HG02970 (cell line): ENCODE results near the gene FTO.

Experiments used
- ATAC-seq: cut with Tn5 transposase; IDR thresholded peaks from one replicate; pipeline ENCODE4 v1.9.1; 2021; ENCODE audit warnings: mild to moderate bottlenecking, moderate library complexity, moderate number of reproducible peaks; ENCODE audit not compliant: unreplicated experiment, low FRiP score

The FTO gene

DNA sequence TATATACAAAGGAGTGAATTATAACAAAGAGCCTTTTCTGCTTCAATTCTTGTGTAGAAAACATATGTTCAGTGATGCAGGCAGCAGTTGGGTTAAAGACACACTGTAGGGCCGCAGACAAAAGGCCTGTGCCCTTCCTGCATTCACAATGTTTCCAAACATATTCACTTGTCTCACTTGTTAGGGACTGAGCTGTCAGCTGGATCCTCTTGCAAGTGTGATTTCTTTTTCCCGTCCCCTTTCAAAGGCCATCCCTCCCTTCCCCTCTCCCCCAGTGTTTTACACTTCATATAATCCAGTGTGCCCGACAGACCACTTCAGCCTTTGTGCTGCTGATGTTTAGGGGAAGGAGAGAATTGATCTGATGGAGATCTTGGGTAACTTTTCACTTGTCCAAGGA, 217.0 kb downstream of the FTO start:
- ATAC-seq: no peak

DNA sequence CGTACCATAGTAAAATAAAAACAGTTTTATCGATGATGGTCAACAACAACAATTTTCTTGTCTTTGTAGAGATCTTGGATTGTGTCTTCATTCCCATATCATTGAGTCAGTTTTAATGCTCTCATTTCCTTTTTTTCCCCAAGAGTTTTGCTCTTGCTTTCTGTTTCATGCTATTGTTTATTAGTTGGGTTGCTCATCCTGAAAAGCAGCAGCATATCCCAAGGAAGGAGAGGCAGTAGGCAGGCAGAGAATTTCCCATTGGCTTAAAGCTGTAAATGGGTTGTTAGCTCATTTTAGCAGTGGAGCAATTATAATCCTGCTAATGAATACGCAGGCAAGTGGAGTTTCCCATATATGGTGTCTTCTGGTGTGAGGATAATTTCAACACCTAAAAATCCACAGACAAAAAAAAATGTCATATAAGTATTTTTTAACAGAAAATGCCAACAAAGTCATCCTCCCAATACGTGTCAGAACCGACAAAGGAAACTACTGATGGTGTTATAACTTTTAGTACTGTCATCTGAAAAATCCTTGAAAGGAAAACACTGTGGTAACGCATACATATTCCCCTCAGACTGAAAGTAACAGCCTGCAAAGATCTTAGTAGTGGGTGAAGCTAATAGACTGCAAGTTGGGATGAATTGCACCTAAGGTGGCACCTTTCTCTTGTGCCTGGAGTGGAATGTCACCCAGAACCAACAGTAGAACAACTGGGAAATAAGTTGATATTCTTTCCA, 218.3 kb downstream of the FTO start:
- ATAC-seq: no peak

DNA sequence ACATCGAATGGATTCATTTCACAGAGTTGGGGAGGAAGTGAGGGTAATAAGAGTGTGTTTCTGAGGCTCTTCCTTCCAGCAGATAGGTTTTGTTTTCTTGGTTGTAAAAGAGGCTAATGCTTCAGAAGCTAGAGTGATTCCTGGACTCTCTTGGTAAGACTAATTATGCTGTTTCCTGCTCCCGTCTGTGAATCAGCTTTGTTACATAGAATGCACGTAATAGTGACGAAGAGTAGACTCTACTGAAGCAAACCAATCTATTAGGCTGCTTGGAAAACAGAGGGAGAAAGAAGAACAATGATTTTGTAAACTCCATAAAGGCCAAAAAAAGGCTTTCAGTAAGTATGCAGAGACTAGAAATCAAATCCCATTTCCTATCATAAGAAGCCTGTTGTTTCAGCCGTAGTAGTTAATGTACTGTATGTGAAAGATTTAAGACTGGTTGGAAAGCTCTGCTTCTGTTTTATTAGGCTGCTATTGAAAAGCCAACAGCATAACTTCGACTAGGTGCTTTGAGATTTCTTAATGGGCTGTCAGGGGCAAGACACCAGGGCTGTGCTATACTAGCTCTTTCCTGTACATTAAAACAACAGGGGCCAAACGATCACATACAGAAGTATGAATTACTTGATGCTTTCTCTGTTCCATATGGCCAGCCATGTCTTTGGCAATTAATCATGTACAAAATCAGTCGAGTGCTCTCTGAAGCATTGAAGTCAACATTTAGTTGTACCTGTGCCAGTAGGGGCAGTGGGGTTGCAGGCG, 219.0 kb downstream of the FTO start:
- no peak for ATAC-seq

DNA sequence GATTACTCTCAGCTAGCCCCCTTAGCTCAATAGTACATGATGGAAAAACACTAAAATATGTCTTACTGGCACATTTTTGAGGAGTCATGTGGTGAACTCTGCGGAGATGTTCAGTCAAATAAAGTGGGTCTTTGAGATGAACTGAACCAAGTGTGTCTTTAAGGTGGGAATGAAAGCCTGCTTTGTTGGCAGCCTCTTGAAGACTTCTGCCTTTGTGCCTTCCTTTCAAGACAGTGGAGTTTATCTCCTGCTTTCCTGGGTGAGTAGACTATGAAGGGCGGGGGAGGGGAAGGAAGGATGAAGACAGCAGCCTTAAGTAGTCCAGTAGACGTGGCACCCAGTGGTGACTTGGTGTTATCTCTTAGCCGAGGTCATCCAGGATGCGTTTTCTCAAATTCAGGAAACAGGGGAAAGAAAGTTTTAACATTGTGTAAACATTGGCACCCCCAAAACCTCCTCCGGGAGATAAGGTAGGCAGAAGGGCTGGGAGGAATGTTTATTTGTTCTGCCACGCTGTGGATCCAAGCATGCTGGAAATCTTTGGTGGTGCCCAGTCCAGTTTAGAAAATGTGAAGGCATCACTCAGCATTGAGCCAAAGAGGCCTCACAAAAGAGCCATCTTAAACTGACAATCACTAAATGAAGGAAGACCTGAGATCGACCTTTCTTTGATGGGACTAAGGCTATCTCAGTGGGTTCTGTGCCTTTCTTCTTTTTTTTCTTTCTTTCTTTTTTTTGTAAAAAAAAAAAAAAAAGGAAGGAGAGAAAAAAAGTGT, 220.6 kb downstream of the FTO start:
- no peak for ATAC-seq

DNA sequence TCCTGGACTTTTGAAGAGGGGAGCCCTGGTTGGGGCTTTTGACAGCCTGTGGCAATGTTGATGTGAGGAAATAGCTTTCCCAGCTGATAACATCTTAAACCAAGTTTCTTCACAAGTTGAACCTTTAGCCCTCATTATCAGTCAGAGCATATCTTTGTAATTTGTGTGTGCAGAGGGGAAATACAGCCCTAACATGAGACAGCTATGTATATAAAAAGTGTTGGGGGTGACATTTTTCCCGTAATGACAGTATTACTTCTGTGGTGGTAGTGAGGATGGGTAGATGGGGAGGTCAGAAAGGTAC, 221.1 kb downstream of the FTO start:
- ATAC-seq: no peak

DNA sequence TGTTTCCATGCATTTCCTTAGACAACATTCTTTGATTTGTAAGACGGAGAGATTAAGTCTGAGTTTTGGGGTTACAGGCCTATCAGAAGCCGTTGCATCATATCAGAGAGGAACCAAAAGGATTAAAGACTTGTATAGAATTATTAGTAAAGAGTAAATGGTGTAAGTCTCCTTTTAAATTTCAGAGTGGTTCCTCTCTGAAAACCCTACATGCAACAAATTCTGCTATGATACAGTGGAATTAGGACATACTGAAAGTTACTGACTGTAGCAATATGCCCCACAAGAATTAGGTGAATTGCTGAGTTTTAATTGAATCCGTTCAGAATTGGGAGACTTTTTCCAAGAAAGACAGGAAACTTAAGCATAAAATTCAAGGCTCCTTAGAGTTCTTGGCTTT, 221.6 kb downstream of the FTO start:
- no peak for ATAC-seq

DNA sequence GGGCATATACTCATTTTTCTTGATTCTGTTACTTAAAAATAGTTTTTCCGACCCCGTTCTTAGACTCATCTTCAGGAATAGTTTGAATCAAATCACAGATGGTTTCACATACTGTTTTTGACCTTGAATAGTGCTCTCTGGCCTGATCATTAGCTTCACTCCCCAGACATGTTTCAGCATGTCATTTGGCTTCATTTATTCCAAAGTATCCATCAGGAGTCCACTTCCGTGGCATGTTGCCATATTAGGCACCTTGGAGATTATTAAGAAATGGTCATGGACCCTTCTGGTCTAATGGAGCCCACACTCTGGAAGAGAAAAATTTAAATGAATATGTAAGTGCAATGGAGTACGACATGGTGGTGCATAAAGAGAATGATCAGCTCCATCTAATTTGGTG, 222.3 kb downstream of the FTO start:
- ATAC-seq: no peak

DNA sequence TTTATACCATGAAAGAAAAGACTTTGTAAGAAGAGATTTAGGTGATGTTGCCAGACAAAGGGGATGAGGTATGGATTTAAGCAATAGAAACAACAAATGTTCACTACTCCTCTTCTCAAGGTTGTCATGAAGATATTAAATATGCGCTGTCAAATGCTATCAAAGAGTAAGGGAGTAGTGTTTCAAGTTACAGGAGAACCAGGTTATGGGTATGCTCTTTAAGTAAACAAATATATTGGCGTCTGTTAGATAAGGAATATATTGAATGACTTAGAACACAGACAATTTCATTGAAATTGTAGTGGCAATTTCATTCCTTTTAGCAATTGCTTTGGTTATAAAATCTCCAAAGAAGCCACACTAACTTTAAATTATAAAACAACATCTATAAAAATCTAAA, 229.0 kb downstream of the FTO start:
- ATAC-seq: no peak

DNA sequence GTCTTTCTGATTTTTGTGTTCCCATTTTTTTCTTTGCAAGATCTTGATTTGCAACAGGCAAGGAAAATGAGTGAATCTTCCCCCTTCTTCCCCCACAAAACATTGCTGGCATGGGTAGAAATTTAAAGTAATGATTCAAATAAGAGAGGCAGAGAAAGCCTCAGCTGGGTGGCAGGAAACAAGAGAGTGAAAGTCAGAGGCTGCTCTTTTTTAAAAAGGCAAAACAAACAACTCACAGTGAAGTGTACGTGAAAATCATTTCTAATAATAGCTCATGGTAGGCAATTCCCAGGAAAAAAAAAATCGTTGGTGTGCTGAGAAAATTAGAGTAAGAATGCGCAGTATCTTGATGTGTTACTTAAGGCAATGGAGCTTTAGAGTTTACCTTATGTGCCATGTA, 229.5 kb downstream of the FTO start:
- ATAC-seq: no peak

DNA sequence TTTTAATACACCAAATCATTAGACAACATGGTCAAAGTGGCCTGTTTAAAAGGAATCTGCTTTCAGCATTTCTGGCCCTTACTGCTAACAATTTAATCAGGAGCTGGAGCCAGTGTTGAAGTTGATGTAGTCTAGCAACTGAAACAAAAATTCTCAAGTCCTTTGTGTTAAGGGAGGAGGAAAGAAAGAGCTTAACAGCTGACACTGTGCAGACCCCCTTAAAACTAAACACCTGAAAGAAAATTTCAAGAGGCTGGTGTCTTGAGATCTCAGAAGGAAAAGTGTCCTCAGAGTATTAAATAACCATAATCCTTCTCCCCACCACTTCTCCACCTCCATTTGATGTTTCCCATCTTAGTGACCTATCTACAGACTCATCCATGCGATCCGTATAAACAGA, 232.1 kb downstream of the FTO start:
- ATAC-seq: no peak

DNA sequence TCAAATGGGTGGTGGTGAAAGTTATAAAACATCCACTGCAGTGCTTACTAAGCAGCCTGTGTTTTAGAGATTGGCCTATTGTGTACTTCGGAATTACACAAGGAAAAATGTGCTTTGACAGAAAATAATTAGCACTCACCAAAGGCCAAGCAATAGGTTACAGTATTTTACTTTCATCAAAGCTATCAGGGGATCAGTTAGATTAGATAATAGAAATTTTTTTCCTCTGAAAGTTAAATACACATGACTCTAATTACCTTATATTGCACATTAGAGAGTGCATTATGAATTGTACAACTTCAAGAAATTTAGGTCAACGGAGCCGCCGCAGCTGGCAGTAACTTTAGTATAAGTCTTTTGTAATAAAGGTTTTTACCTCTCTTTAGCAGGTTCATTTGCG, 232.6 kb downstream of the FTO start:
- ATAC-seq: no peak

DNA sequence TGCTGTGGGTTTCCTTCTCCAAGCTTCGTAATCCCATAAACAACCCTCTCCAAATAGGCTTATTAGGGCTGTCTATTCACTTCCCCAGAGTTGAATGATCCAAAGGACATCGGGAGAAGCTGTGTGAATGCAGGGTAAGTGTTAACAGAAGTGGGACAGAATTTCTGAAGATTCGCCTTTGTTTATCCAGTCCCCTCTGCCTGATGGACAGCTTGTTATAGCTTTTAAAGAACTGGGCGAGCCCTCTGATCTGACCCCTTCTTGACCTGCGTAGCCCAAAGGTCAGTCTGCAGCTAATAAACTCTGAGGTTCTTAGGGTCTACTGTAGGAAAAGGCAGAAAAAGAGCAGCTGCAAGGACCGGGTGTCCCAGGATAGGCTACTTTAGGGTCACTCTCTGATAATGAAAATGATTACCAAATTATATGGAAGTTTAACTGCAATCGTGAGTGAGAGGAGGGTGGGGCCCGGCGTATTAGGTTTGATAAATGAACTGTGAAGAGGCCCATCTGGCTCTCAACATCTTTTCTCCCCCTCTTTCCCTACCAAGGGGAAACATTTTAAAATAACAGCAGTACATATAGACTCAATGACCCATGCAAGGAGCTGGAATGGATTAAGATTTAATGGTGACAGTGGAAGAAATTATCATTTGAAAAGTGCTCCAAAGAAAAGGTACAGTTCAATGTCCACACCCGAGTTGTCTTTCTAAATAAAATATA, 233.4 kb downstream of the FTO start:
- no peak for ATAC-seq

DNA sequence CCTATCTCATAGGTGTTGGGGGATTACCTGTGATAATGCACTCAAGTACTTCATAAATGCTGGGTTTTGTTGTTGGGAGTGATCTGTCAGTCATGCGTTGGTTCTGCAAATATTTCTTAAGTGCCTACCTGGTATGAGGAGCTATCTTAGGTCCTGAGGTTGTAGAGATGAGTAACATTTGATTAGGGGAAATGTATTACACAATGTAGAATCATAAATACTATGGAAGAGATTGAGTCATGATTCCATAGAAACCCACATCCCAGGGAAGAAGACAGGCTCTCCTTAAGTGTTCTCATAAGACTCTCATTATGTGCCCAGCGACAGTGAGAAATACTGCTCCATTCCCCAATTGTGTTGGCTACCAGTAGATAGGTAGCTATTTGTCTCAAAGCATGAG, 240.1 kb downstream of the FTO start:
- no peak for ATAC-seq

DNA sequence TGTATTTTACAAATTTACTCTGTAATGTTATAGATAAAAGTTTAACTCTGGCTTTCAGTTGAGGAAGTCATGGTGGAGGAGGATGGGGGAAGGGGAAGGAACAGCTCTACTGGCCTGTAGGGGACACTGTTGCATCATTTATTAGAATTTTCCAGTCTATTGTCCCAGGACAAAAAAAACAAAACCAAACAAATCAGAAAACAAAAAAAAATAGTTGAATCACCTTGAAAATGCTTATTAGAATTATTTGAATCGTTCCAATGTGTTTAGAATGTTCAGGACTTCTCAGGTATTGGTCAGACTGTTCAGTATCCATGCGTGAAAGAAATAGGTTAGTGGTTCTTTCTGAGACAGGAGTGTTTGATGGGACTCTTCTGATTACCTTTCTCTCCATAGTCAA, 242.0 kb downstream of the FTO start:
- no peak for ATAC-seq

DNA sequence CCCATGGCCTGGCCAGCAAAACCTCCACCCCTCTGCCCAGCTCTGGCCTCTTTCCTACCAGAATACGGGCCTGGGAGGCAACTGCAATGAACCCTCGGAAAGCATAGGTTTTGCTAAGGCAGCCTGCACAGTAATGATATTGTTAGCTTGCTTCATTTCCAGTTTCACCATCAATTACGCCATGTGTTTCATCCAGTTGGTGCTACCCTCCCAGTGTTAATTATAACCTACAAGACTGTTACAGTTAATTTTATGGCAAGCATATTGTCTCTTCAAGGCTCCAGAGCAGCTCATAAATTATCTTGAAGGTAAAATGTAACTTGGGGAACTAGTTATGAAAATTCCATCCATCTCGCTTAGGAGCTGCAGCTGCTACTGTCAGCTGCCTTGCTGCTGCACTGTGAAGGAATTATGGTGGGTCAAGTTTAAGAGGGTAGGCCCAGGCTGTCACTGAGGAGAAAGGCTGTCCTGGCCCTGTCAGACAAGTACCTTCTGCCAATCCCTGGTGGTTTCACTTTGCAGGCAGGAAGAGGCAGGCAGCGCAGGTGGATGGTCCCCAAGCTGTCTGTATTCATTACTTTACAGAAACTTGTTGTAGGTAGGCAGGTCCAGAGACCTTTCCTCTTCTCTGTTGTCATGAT, 242.9 kb downstream of the FTO start:
- no peak for ATAC-seq

DNA sequence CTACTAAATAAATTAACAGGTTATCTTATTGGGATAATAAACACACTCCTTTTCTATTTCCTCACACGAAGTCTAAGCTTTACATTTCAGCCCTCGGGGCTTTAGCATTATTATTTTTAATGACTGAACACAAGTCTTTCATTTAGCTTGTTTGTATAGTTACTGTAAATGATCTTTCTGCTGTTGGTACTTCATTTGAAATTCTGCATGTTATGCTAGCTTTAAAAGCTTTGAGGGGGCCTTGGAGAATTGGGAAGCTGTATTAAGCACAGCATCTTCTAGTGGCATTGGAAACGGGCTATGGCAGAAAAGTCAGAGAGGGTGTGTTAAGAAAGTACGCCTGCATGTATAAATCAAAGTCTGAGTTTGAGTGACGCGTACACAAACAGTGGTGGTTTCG, 243.7 kb downstream of the FTO start:
- no peak for ATAC-seq

DNA sequence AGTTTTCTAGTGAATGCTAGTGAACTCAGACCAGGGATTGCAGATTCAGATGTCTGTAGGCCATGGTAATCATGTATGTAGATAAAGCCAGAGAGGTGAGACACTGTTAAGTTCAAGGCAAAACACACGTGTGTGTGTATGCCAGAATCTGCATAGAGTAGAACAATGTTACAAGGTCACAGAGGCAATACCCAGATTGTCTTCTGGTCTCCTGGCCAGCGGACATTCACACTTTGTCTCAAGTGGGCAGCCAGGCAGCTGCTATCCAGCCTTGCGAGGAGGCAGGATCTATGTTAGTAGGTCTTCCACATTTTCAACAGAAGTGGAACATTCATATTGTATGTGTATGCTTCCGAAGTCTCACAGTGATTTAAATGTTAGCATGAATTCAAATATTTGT, 244.4 kb downstream of the FTO start:
- no peak for ATAC-seq

DNA sequence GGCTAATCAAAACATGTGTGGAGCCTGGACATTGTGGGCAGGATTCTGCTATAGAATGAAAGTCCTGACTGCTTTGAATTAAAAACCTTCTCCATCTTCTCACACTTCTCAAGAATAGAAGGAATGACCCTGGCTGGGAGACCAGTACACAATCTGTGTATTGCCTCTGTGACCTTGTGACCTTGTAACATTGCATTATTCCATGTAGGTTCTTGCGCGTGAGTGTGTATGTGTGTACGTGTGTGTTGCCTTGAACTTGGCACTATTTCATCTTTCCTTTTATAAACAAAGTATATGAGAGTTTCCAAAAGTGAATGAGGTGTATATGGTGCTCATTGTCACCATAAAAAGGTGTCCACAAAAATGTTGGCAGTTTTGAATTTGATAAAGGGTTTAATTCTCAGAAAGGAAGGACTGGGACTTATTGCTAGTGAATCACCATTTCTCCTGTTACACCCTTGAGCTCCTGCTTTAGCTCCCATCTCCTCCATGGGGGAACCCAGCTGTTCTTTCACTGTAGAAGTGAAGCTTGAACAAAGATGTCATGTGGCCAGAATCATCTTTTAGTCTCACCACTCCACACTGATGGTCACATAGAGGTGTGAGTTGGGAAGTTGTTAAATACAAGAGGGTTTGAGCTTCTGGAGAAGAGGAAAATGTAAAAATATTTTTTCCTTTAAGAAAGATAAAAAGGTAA, 244.9 kb downstream of the FTO start:
- ATAC-seq: no peak

DNA sequence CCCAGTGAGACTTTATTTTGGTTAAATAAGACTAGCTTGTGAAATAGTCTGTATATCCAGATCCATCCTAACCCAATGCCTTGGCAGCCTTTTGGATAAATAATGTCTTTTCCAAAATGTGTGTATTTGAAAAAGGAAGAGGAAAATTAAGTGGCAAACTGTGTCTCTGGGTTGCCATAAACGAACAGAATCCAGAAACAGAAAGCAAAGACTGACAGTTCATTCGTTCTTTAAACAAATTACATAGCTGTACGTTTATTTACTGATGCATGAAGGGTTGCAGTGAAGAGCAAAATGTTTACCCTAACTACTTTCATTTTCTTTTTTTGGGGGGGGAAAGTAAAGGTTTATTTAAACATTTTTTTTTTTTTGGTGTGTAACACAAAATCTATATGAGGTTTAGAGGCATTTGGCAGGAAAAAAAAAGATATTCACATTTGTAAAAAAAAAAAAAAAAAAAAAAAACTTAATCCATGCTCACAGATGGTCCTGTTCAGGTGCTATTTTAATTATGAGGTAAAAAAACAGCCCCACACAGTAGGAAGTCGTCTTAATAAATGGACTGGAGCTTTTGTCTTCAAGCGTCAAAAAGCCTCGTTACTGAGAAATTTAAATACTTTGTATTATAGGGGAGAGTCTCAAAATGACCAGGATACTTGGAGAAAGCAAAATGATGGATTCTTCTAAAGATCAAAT, 245.9 kb downstream of the FTO start:
- no peak for ATAC-seq
